ENCODE data around the gene RBMS3.
"Not testable (repeated sequence)": the region's sequence is repeated elsewhere in the genome, so short reads cannot be mapped to it uniquely, and the experiment has no call there.

RBMS3 gene

GRCh38 chr3:29481969-29482767 is 201.3 kb downstream of the RBMS3 start:
- no peak for DNase-seq (ENCODE audit: low spot score)

GRCh38 chr3:29484633-29485032 is 203.8 kb downstream of the RBMS3 start:
- DNase-seq (ENCODE audit: low spot score): no peak

DNA sequence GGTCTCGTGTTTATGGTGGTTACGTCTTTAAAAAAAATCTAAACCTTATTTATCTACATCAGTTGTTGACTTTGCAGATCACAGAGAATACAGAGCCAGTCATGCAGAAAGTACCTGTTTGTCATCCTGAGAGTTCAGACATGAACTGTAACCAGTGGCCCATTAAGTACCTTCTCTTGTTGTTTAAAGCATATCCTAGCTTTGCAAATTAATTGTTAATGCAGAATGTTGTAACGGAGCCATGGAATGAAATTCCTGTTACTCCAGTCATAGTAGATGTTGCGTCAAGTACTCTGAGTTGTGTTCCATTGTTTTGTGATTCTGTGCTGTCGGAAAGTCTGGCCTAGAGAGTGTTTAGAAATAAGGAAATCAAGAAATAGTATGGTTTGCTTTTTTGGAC is 205.2 kb downstream of the RBMS3 start:
- no peak for DNase-seq (ENCODE audit: low spot score)

DNA sequence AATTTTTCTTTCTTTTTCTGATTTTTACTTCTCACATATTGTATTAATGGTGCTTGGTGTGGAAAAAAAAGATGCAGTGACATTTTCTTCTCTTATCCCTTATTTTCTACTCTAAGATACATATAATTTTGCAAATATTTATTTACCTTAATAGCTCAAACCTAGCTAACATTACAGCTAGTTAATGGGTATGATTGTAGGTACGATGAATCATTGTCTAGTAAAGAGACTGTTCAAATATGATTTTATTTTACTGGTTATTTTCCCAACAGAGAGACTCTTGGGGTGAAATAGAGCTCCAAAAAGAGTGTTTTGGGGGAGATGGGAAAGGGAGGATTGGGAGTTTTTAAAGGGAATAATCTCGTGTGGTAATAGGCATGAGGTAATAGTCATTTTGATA is 206.0 kb downstream of the RBMS3 start:
- no peak for DNase-seq (ENCODE audit: low spot score)

GRCh38 chr3:29488922-29489321 is 208.1 kb downstream of the RBMS3 start:
- DNase-seq (ENCODE audit: low spot score): no peak

DNA sequence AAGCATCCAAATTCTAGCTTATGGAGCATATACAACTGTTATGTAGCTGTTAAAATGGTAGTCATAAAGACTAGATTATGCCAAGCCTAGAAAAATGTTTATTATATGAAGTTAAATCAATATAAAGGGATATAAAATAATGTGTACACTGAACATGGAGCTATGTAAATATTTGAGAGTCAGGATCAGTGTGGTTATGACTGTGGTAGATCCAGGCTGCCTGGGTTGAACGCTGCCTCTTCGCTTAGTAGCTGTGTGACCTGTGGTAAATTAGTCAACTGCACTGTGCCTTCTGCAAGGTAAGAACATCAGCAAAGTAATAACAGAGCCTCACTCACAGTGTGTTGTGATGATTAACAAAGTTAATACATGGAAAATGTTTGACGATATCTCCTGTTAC is 212.2 kb downstream of the RBMS3 start:
- DNase-seq (ENCODE audit: low spot score): no peak

DNA sequence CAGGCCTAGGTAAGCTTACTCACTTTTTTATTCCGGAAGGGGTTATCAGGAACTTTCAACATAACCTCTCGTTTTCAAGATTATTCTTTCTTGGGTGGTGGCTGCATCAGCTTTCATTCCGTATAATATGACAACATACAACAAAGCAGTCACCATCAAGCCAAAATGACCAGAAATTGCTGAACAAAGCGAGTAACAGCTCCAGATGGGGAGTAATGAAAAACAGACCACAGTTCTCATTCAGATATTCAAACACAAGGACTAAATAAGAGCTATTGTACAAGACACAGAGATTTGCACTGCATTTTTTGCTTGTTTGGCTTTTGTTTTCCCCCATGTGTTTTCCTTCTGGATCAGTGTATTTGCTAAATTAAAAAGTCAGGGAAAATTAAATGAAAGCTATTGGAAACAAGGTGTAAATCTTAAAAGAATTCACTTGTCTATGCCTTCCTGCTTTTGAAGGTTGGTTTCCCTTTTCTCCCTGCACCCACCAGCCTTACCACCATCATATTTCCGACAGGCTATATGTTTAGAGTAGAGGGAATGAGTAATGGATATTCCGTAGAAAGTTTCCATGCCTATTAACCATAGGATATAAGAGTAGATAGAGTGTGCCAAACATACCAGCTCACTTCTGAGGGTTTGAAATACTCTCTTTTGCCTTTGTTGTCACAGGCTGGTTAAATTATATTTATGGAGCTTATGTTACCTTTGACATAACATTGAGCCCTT is 213.6 kb downstream of the RBMS3 start:
- DNase-seq (ENCODE audit: low spot score): no peak

DNA sequence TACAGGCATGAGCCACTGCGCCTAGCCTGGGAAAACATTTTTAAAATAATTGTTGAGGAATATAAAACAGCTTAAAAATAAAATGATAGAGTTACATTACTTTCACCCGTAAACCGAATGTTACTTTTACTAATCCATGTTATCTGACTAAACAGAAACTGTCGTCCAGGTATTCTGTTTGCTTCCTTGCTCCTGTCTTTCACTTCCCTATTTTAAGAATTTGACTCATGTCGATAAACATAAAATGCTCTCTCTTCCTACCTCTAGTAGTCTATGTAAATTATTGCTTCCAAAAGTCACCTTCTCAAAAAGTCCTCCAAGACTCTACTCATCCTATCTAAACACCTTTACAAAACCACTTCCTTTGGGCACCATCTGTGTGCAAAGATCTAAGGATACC is 216.4 kb downstream of the RBMS3 start:
- DNase-seq (ENCODE audit: low spot score): no peak

DNA sequence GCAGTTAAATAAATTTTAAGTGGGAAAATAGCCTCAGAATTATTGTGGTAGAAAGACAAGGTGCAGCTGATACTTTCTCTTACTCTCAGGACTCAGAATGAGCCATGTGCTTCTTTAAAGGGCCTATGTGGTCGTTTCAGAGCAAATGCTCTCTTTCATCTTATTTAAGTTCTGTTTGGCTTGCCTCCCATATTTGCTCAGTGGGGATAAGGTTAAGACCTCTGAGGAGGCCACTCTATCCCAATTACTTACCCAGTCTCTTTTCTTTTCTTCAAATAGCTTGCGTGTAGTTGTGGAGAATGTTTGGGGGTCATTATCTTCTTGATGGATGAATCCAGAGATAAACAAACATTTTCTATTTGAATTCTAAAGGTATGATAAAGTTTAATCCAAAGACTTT is 221.9 kb downstream of the RBMS3 start:
- DNase-seq (ENCODE audit: low spot score): no peak

DNA sequence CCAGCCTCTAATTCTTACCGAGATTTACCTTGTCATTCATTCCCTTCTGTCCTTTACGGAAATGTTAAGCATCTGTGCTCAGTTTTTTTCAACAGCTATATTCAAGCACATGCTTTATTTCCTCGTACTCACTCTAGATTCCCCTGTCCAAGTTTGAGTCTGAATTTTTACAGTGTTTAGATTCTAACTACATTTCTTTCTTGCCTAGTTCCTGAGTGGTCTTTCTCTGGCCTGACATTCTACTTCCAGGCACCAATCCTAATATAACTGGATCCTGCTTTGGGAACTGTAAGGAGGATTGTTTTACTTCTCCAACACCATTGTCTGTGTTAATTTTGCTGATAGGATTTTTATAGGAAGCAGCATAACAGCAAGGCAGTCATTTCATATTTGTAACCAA is 222.4 kb downstream of the RBMS3 start:
- no peak for DNase-seq (ENCODE audit: low spot score)

GRCh38 chr3:29503958-29504357 is 223.1 kb downstream of the RBMS3 start:
- no peak for DNase-seq (ENCODE audit: low spot score)

- no peak for DNase-seq (ENCODE audit: low spot score)
Observed at GRCh38 chr3:29506502-29506901, 225.6 kb downstream of the RBMS3 start.

- DNase-seq (ENCODE audit: low spot score): peak; percentile 13
Observed at GRCh38 chr3:29511701-29512100, 230.8 kb downstream of the RBMS3 start.

- DNase-seq (ENCODE audit: low spot score): peak; percentile 57
Observed at GRCh38 chr3:29512641-29513040, 231.8 kb downstream of the RBMS3 start.

- DNase-seq (ENCODE audit: low spot score): peak; percentile 26
Observed at GRCh38 chr3:29513236-29513635, 232.4 kb downstream of the RBMS3 start.

DNA sequence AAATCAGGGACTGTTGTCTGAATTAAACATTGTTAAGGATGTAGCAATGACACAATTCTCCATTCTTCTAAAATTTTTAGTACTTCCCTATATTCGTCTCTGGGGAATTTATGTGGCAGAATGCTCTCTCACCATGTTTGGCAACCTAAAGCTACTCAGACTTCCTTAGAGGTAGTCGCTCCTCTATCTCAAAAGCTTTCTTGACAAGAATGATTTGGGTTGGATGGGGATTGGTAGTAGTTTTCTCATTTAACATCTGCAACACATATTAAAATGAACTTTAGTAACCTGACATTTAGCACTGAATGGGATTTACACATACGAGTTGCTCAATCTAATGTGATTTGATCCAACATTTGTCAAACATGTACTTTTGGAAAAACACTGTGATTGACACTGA is 233.3 kb downstream of the RBMS3 start:
- DNase-seq (ENCODE audit: low spot score): peak; percentile 48

- no peak for DNase-seq (ENCODE audit: low spot score)
Observed at GRCh38 chr3:29514912-29515311, 234.0 kb downstream of the RBMS3 start.

GRCh38 chr3:29515451-29515850 is 234.6 kb downstream of the RBMS3 start:
- no peak for DNase-seq (ENCODE audit: low spot score)

DNA sequence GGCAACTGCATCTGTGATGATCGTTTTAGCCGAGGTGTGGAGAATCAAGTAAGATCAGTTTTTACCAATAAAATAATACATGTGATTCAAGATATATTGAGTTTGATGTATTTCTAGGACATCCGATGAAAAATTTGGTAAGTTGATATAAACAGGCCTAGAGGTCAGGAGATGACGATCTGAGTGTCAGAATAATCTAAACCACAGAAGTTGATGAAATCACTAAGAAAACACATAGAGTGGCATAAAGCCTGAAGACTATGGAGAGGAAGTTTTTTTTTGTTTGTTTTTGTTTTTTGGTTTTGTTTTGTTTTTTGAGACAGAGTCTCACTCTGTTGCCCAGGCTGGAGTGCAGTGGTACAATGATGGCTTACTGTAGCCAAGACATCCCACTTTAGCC is 235.3 kb downstream of the RBMS3 start:
- no peak for DNase-seq (ENCODE audit: low spot score)

DNA sequence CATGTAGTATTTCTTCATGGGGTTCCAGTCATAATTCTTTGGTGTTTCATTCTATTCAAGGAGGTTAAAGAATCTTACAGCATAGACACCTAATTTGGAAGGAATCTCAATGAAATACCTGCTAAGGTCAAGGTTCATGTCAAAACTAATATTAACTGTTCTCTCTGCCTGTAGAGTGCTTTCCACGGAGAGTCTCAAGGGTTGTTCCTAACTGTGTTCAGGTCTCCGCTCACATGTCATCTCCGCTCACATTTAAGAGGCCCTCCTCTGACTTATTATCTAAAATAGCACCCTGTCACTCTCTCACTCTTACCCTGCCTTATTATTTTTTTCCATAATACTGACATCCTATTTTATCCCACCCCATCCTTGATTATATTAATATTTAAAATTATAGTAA is 239.9 kb downstream of the RBMS3 start:
- no peak for DNase-seq (ENCODE audit: low spot score)

- no peak for DNase-seq (ENCODE audit: low spot score)
Observed at GRCh38 chr3:29521293-29521692, 240.4 kb downstream of the RBMS3 start.

DNA sequence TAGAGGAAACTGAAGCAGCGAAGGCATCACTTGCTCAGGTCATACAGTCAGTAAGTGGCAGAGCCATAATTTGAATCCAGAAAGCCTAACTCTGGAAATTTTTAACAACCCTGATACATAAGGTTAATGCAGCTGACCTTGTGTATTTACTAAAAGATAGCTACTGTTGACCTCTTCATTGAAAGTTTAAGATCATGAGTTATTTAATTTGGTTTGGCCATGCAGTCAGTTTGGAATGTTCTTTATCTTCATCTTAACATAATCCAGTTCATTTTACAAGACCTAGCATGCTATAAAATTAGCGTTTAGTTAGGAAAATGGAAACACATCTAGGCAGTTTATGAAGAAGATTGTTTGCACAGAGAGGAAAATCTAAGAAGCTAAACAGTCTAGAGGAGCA is 240.9 kb downstream of the RBMS3 start:
- DNase-seq (ENCODE audit: low spot score): no peak

DNA sequence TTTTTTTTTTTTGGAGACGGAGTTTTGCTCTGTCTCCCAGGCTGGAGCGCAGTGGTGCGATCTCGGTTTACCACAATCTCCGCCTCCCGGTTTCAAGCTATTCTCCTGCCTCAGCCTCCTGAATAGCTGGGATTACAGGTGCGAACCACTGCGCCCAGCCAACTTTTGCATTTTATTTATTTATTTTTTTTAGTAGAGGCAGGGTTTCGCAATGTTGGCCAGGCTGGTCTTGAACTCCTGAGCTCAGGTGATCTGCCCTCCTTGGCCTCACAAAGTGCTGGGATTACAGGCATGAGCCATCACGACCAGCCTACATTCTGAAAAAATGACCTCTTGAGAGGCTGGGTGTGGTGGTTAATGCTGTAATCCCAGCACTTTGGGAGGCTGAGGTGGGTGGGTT is 243.6 kb downstream of the RBMS3 start:
- not testable (repeated sequence) for DNase-seq (ENCODE audit: low spot score)
